OCI-LY3 (cell line): ENCODE data around the gene SERPINB11.
"Not testable (repeated sequence)": the region's sequence is repeated elsewhere in the genome, so short reads cannot be mapped to it uniquely, and the experiment has no call there.

ENCODE experiments used
- H2AFZ ChIP-seq: fragments of 200-600, 300-600 bp; shearing (Covaris generic); 2 replicates; pipeline ENCODE4 v1.6.0; 2014; ENCODE audit warnings: antibody characterized with exemption, low read depth, low read length
- H3K27ac ChIP-seq: fragments of 200-600, 300-600 bp; sonication (generic); 2 replicates; pipeline ENCODE4 v1.5.1; 2014; ENCODE audit warnings: mild to moderate bottlenecking, low read length, moderate library complexity, mixed read lengths
- H3K27me3 ChIP-seq: fragments of 200-600, 300-600 bp; sonication (generic); 2 replicates; pipeline ENCODE4 v1.6.1; 2014; ENCODE audit warnings: low read depth, low read length, mixed read lengths
- H3K36me3 ChIP-seq: fragments of 200-600, 300-600 bp; sonication (generic); replicated peaks from 2 replicates; pipeline ENCODE3; 2014; ENCODE audit warnings: low read depth, low read length, mixed read lengths
- H3K4me1 ChIP-seq: fragments of 300-600, 200-600 bp; sonication (generic); 2 replicates; pipeline ENCODE4 v1.6.1; 2014; ENCODE audit warnings: low read length, mixed read lengths
- H3K4me2 ChIP-seq: fragments of 200-600, 300-600 bp; sonication (generic); 2 replicates; pipeline ENCODE4 v1.6.1; 2014; ENCODE audit warnings: low read length, mixed read lengths
- H3K4me3 ChIP-seq: fragments of 300-600, 200-600 bp; sonication (generic); 2 replicates; pipeline ENCODE4 v1.5.1; 2014; ENCODE audit warnings: antibody characterized with exemption, mild to moderate bottlenecking, low read length, moderate library complexity
- H3K79me2 ChIP-seq: fragments of 300-600, 200-600 bp; shearing (Covaris generic); 2 replicates; pipeline ENCODE4 v1.6.1; 2014; ENCODE audit warnings: mild to moderate bottlenecking, low read length, mixed read lengths
- H3K9ac ChIP-seq: fragments of 300-600, 200-600 bp; shearing (Covaris generic); 2 replicates; pipeline ENCODE4 v1.6.0; 2014; ENCODE audit warnings: mild to moderate bottlenecking, low read length, moderate library complexity
- H3K9me3 ChIP-seq: fragments of 200-600, 300-600 bp; shearing (Covaris generic); 2 replicates; pipeline ENCODE4 v1.6.1; 2014; ENCODE audit warnings: low read length, mixed read lengths; ENCODE audit not compliant: insufficient read depth
- H4K20me1 ChIP-seq: fragments of 200-600, 300-600 bp; sonication (generic); 2 replicates; pipeline ENCODE4 v1.6.1; 2016; ENCODE audit warnings: low read length, mixed read lengths; ENCODE audit not compliant: insufficient read depth
- CTCF ChIP-seq: fragments of 200-600, 300-600 bp; sonication (generic); IDR thresholded peaks from 2 replicates; pipeline ENCODE4 v1.5.1; 2014; ENCODE audit warnings: antibody characterized with exemption, low read length, low read depth
- EZH2phosphoT487 ChIP-seq: fragments of 200-600 bp; shearing (Covaris generic); IDR thresholded peaks from 2 replicates; pipeline ENCODE4 v1.6.1; 2018; ENCODE audit warnings: antibody characterized with exemption, mixed run types, low read depth

SERPINB11 gene

GRCh38 chr18:63702660-63703059 lies at the start of gene SERPINB11:
Gene SERPINB11, plus strand, starts transcription at chr18:63702960. Its CDS starts 7,234 bp downstream, at chr18:63710194.
- H3K4me2 ChIP-seq: no peak within 1 kb of the TSS
- H3K36me3 ChIP-seq: no peaks in the 10 kb centered on the region
- H3K4me1 ChIP-seq: no peaks in the 10 kb centered on the region
- no peak within 1 kb of the TSS for H2AFZ ChIP-seq
- no peaks in the 10 kb centered on the region for H4K20me1 ChIP-seq
- H3K4me3 ChIP-seq: no peak within 1 kb of the TSS
- TF ChIP-seq CTCF (no peak), EZH2phosphoT487 (no peak)
- H3K9ac ChIP-seq: no peak within 1 kb of the TSS
- no peaks in the 10 kb centered on the region for H3K79me2 ChIP-seq
- peaks cover 9% of the 10 kb centered on the region; the same call in 1 of the 2 replicates for H3K27me3 ChIP-seq
- no peak within 1 kb of the TSS for H3K27ac ChIP-seq
- no peaks in the 10 kb centered on the region for H3K9me3 ChIP-seq

- H3K36me3 ChIP-seq, H3K4me2 ChIP-seq, H3K27ac ChIP-seq, H3K9ac ChIP-seq, H3K4me3 ChIP-seq, H3K4me1 ChIP-seq, H4K20me1 ChIP-seq, H2AFZ ChIP-seq, H3K9me3 ChIP-seq, H3K79me2 ChIP-seq, H3K27me3 ChIP-seq: not testable (repeated sequence)
Observed at GRCh38 chr18:63658920-63659319, 43.8 kb upstream of the SERPINB11 start.

GRCh38 chr18:63661750-63662149 lies 41.0 kb upstream of the SERPINB11 start, which contains the start of gene SERPINB3:
Gene SERPINB3, minus strand, starts transcription at chr18:63661893. Its CDS starts 677 bp downstream, at chr18:63661216.
- H3K4me2 ChIP-seq, H4K20me1 ChIP-seq, H2AFZ ChIP-seq, H3K79me2 ChIP-seq, H3K4me1 ChIP-seq, H3K36me3 ChIP-seq, H3K27me3 ChIP-seq, H3K4me3 ChIP-seq, H3K9ac ChIP-seq, H3K27ac ChIP-seq, H3K9me3 ChIP-seq: not testable (repeated sequence)

- Histone ChIP-seq H3K4me3 (no peak overlapping the region), H3K9ac (no peak overlapping the region), H3K4me1 (no peaks in the 10 kb centered on the region), H3K27ac (no peak overlapping the region), H3K4me2 (no peak overlapping the region), H2AFZ (no peak overlapping the region), H4K20me1 (no peaks in the 10 kb centered on the region), H3K27me3 (no peaks in the 10 kb centered on the region), H3K36me3 (no peaks in the 10 kb centered on the region), H3K79me2 (no peaks in the 10 kb centered on the region), H3K9me3 (no peaks in the 10 kb centered on the region)
- TF ChIP-seq EZH2phosphoT487: no peak
- TF ChIP-seq CTCF: no peak
Observed at GRCh38 chr18:63664571-63664970, 38.2 kb upstream of the SERPINB11 start.

- Histone ChIP-seq H2AFZ (peak overlapping the region; percentile 18), H4K20me1 (no peaks in the 10 kb centered on the region), H3K9me3 (no peaks in the 10 kb centered on the region), H3K4me3 (0 out of 2 replicates have a peak overlapping the region, but pooled peaks have one; percentile 12), H3K27me3 (no peaks in the 10 kb centered on the region), H3K4me2 (peak overlapping the region; percentile 44), H3K27ac (no peak overlapping the region), H3K36me3 (no peaks in the 10 kb centered on the region), H3K9ac (no peak overlapping the region), H3K79me2 (no peaks in the 10 kb centered on the region), H3K4me1 (no peaks in the 10 kb centered on the region)
- TF ChIP-seq EZH2phosphoT487 (no peak), CTCF (peak; percentile 99)
Observed at GRCh38 chr18:63676526-63677323, 26.0 kb upstream of the SERPINB11 start.
